IMR-90 (cell line): Measurements from ENCODE around the gene PARP1. TPM values are rescaled to one million over a fixed set of nuclear protein-coding genes. Genes with fewer than 3 reads are reported as not detected.

Experiments used
- ATAC-seq: fragments of 200-7000 bp; cut with Tn5 transposase; 2 replicates; pipeline ENCODE4 v1.9.1; 2020; ENCODE audit warnings: low read depth, mild to moderate bottlenecking, moderate library complexity
- BruUV-seq: library from RNA; stranded (reverse); fragments of 400-500 nt; replicated peaks from 2 replicates; lab custom pipeline; 2021; lab: Mats Ljungman, UMichigan
- CTCF ChIA-PET: fragments of 300-600 bp; formaldehyde crosslinking; extraction: SDS; loops from one replicate; lab custom pipeline; 2021; ENCODE audit warnings: antibody characterized with exemption; lab: Yijun Ruan, JAX
- POLR2A ChIA-PET: fragments of 300-600 bp; sonication (Branson Sonifier 250); formaldehyde crosslinking; loops from one replicate; lab custom pipeline; 2022; ENCODE audit warnings: antibody characterized with exemption; ENCODE audit not compliant: unreplicated experiment; lab: Charles Lee
- DNase-seq: peaks from one replicate; pipeline ENCODE4 v3.0.0; 2013
- H2AFZ ChIP-seq: replicated peaks from 2 replicates; pipeline ENCODE3; 2013; ENCODE audit warnings: low read length, mild to moderate bottlenecking; ENCODE audit not compliant: poor library complexity
- H2AK5ac ChIP-seq: 2 replicates; pipeline ENCODE4 v1.6.1; 2013; ENCODE audit warnings: low read depth, low read length, inconsistent platforms
- H2AK9ac ChIP-seq: replicated peaks from 2 replicates; pipeline ENCODE3; 2013; ENCODE audit warnings: mild to moderate bottlenecking, low read depth, low read length, moderate library complexity; ENCODE audit not compliant: poor library complexity
- H2BK120ac ChIP-seq: 2 replicates; pipeline ENCODE4 v1.6.1; 2013; ENCODE audit warnings: low read depth, low read length, inconsistent platforms
- H2BK15ac ChIP-seq: 3 replicates; pipeline ENCODE4 v1.6.1; 2013; ENCODE audit warnings: low read depth, low read length, inconsistent platforms
- H2BK20ac ChIP-seq: 2 replicates; pipeline ENCODE4 v1.6.1; 2013; ENCODE audit warnings: low read depth, mild to moderate bottlenecking, inconsistent platforms, low read length, moderate library complexity
- H2BK5ac ChIP-seq: 2 replicates; pipeline ENCODE4 v1.6.1; 2013; ENCODE audit warnings: mild to moderate bottlenecking, low read depth, low read length, inconsistent platforms; ENCODE audit not compliant: poor library complexity, severe bottlenecking
- H3K14ac ChIP-seq: replicated peaks from 2 replicates; pipeline ENCODE4 v1.6.1; 2013; ENCODE audit warnings: low read depth, low read length, inconsistent platforms
- H3K18ac ChIP-seq: 2 replicates; pipeline ENCODE4 v1.6.1; 2013; ENCODE audit warnings: low read depth, low read length, control low read depth
- H3K23ac ChIP-seq: 2 replicates; pipeline ENCODE4 v1.6.1; 2013; ENCODE audit warnings: low read depth, low read length, inconsistent platforms
- H3K27ac ChIP-seq: 2 replicates; pipeline ENCODE4 v1.5.1; 2013; ENCODE audit warnings: mild to moderate bottlenecking, control low read depth, low read length; ENCODE audit not compliant: insufficient read depth
- H3K27me3 ChIP-seq: 2 replicates; pipeline ENCODE4 v1.6.1; 2013; ENCODE audit warnings: low read length; ENCODE audit not compliant: control insufficient read depth, insufficient read depth
- H3K36me3 ChIP-seq: 2 replicates; pipeline ENCODE4 v1.6.1; 2013; ENCODE audit warnings: low read length, mixed read lengths; ENCODE audit not compliant: control insufficient read depth, insufficient read depth
- H3K4ac ChIP-seq: 2 replicates; pipeline ENCODE4 v1.6.1; 2013; ENCODE audit warnings: low read depth, low read length, inconsistent platforms
- H3K4me1 ChIP-seq: 2 replicates; pipeline ENCODE4 v1.6.1; 2013; ENCODE audit warnings: low read length, mixed read lengths; ENCODE audit not compliant: control insufficient read depth, insufficient read depth
- H3K4me2 ChIP-seq: 2 replicates; pipeline ENCODE4 v1.6.1; 2013; ENCODE audit warnings: low read depth, mild to moderate bottlenecking, control low read depth, low read length, moderate library complexity
- H3K4me3 ChIP-seq: 2 replicates; pipeline ENCODE4 v1.5.1; 2013; ENCODE audit warnings: low read depth, mild to moderate bottlenecking, control low read depth, low read length, moderate library complexity; ENCODE audit not compliant: insufficient read depth
- H3K56ac ChIP-seq: 2 replicates; pipeline ENCODE4 v1.6.1; 2013; ENCODE audit warnings: low read length, inconsistent platforms; ENCODE audit not compliant: insufficient read depth; ENCODE audit errors: extremely low read depth
- H3K79me1 ChIP-seq, 2 experiments: 2 replicates each; pipeline ENCODE4 v1.6.1; 2013; ENCODE audit warnings: low read length in 2 of 2, inconsistent platforms in 1 of 2, low read depth in 1 of 2
- H3K9ac ChIP-seq: 2 replicates; pipeline ENCODE4 v1.6.1; 2013; ENCODE audit warnings: low read depth, low read length, control low read depth
- H3K9me1 ChIP-seq: 2 replicates; pipeline ENCODE4 v1.6.1; 2013; ENCODE audit warnings: low read length, inconsistent platforms; ENCODE audit not compliant: insufficient read depth
- H3K9me3 ChIP-seq: 2 replicates; pipeline ENCODE4 v1.6.1; 2013; ENCODE audit warnings: low read length; ENCODE audit not compliant: control insufficient read depth, insufficient read depth
- H4K20me1 ChIP-seq: 2 replicates; pipeline ENCODE4 v1.6.1; 2013; ENCODE audit warnings: low read length, inconsistent platforms; ENCODE audit not compliant: insufficient read depth
- H4K5ac ChIP-seq: 2 replicates; pipeline ENCODE4 v1.6.1; 2013; ENCODE audit warnings: mild to moderate bottlenecking, low read depth, low read length, control low read depth
- H4K8ac ChIP-seq, 2 experiments: 2 replicates each; pipeline ENCODE4 v1.6.1; 2013; ENCODE audit warnings: low read depth in 2 of 2, low read length in 2 of 2, control low read depth in 1 of 2, inconsistent platforms in 1 of 2
- H4K91ac ChIP-seq: 2 replicates; pipeline ENCODE4 v1.6.1; 2013; ENCODE audit warnings: low read depth, low read length, inconsistent platforms; ENCODE audit not compliant: insufficient read depth
- BHLHE40 ChIP-seq: fragments of 150-350 bp; IDR thresholded peaks from 2 replicates; pipeline ENCODE4 v1.6.1; 2016; ENCODE audit warnings: mild to moderate bottlenecking, low read depth, low read length
- CEBPB ChIP-seq: IDR thresholded peaks from 2 replicates; pipeline ENCODE4 v1.6.1; 2012; ENCODE audit warnings: low read depth, low read length, improper control_type of control experiment
- CHD1 ChIP-seq: IDR thresholded peaks from 2 replicates; pipeline ENCODE4 v1.6.1; 2012; ENCODE audit warnings: low read depth, low read length, improper control_type of control experiment
- ELK1 ChIP-seq: fragments of 150-350 bp; IDR thresholded peaks from 2 replicates; pipeline ENCODE4 v1.6.1; 2016; ENCODE audit warnings: low read depth, mild to moderate bottlenecking, low read length, moderate library complexity, borderline replicate concordance
- FOS ChIP-seq: fragments of 150-350 bp; IDR thresholded peaks from 2 replicates; pipeline ENCODE4 v1.6.1; 2016; ENCODE audit warnings: low read depth, low read length
- MAFK ChIP-seq: IDR thresholded peaks from 2 replicates; pipeline ENCODE4 v1.6.1; 2012; ENCODE audit warnings: low read depth, low read length, improper control_type of control experiment
- MAZ ChIP-seq: IDR thresholded peaks from 2 replicates; pipeline ENCODE4 v1.6.1; 2012; ENCODE audit warnings: low read depth, mild to moderate bottlenecking, low read length, improper control_type of control experiment, moderate library complexity, borderline replicate concordance
- MXI1 ChIP-seq: IDR thresholded peaks from 2 replicates; pipeline ENCODE4 v1.6.1; 2012; ENCODE audit warnings: low read depth, mild to moderate bottlenecking, low read length, moderate library complexity, borderline replicate concordance
- NFE2L2 ChIP-seq: fragments of 150-350 bp; IDR thresholded peaks from 2 replicates; pipeline ENCODE4 v1.6.1; 2016; ENCODE audit warnings: low read depth, mild to moderate bottlenecking, low read length
- POLR2A ChIP-seq: IDR thresholded peaks from 2 replicates; pipeline ENCODE4 v1.6.1; 2012; ENCODE audit warnings: mild to moderate bottlenecking, low read depth, low read length
- RAD21 ChIP-seq: IDR thresholded peaks from 2 replicates; pipeline ENCODE4 v1.6.1; 2012; ENCODE audit warnings: low read length, improper control_type of control experiment
- RFX5 ChIP-seq: IDR thresholded peaks from 2 replicates; pipeline ENCODE4 v1.8.0; 2012; ENCODE audit warnings: low read depth, mild to moderate bottlenecking, low read length, moderate library complexity
- SMC3 ChIP-seq: fragments of 150-350 bp; IDR thresholded peaks from 2 replicates; pipeline ENCODE4 v1.6.1; 2016; ENCODE audit warnings: low read depth, mild to moderate bottlenecking, antibody characterized with exemption, low read length, moderate library complexity
- USF2 ChIP-seq: fragments of 150-350 bp; IDR thresholded peaks from 2 replicates; pipeline ENCODE4 v1.6.1; 2017; ENCODE audit warnings: mild to moderate bottlenecking, antibody characterized with exemption, low read length, low read depth
- WGBS, 2 experiments: methylation state at CpG; one replicate each; pipeline versions ENCODE4 v1.1.5 to v1.1.7; 2013; ENCODE audit warnings: missing lambda C conversion rate in 2 of 2; ENCODE audit not compliant: insufficient read length in 1 of 2; ENCODE audit errors: extremely low coverage in 2 of 2; 5-methylcytosine and 5-hydroxymethylcytosine counted together
- dilution Hi-C: fragments of 300-500 bp; cut with HindIII; formaldehyde crosslinking; loops from one replicate; pipeline ENCODE4 v1.14.3; 2018; ENCODE audit warnings: low sequenced_read_pairs; ENCODE audit not compliant: unreplicated experiment
- in situ Hi-C: fragments of 300-500 bp; cut with MboI; formaldehyde crosslinking; loops from 3 replicates; pipeline ENCODE4 v1.14.3; 2019; ENCODE audit warnings: low sequenced_read_pairs, inconsistent platforms, mixed read lengths
- intact Hi-C: fragments of 100-400 bp; cut with micrococcal nuclease; formaldehyde crosslinking; loops from 2 replicates; pipeline ENCODE4 v1.10.0; 2022
- polyA plus RNA-seq, 3 experiments: library from polyadenylated mRNA; depleted of rRNA; stranded (reverse); fragments of >200 nt; gene quantifications; 2 replicates each; pipeline ENCODE4 v1.2.3, GENCODE V29; 2012; ENCODE audit warnings: low replicate concordance in 1 of 3
- total RNA-seq: library from RNA; depleted of rRNA; stranded (reverse); fragments of >200 nt; gene quantifications from 2 replicates; pipeline ENCODE4 v1.2.3, GENCODE V29; 2012
- TF ChIP-seq, protein P1 (sequence below): conservative IDR thresholded peaks from 2 replicates; pipeline ENCODE4 v1.5.1; 2012; ENCODE audit warnings: mild to moderate bottlenecking, low read depth, low read length, improper control_type of control experiment

The PARP1 gene
- total and polyA plus RNA-seq, 2 of the 4 experiments (the other 2 are of a cell fraction): 86.5 to 105 TPM

- no peak overlapping the region for H3K56ac ChIP-seq
- no peaks in the 10 kb centered on the region; the same call in 1 of the 2 replicates for H3K4me1 ChIP-seq
- H2AK5ac ChIP-seq: no peak overlapping the region
- no peaks in the 10 kb centered on the region for H3K36me3 ChIP-seq
- no peaks in the 10 kb centered on the region for H3K9me1 ChIP-seq
- H3K4ac ChIP-seq: no peak overlapping the region
- H3K27ac ChIP-seq: no peak overlapping the region
- dilution Hi-C loops: no loop called here
- H3K9ac ChIP-seq: no peak overlapping the region
- H3K4me3 ChIP-seq: no peak overlapping the region
- H2BK120ac ChIP-seq: no peak overlapping the region
- intact Hi-C loops: no loop called here
- no peak overlapping the region for H4K91ac ChIP-seq
- H4K8ac ChIP-seq: no peak overlapping the region
- H2AFZ ChIP-seq: peak overlapping the region; percentile 77
- in situ Hi-C loops: no loop called here
- H3K14ac ChIP-seq: no peak overlapping the region
- TF ChIP-seq MAFK (no peak), BHLHE40 (no peak), RFX5 (no peak), MXI1 (no peak), MAZ (no peak), CHD1 (no peak), ELK1 (no peak), SMC3 (no peak), USF2 (no peak), RAD21 (no peak), NFE2L2 (no peak), POLR2A (no peak), CEBPB (no peak), FOS (no peak)
- TF ChIP-seq, protein P1, sequence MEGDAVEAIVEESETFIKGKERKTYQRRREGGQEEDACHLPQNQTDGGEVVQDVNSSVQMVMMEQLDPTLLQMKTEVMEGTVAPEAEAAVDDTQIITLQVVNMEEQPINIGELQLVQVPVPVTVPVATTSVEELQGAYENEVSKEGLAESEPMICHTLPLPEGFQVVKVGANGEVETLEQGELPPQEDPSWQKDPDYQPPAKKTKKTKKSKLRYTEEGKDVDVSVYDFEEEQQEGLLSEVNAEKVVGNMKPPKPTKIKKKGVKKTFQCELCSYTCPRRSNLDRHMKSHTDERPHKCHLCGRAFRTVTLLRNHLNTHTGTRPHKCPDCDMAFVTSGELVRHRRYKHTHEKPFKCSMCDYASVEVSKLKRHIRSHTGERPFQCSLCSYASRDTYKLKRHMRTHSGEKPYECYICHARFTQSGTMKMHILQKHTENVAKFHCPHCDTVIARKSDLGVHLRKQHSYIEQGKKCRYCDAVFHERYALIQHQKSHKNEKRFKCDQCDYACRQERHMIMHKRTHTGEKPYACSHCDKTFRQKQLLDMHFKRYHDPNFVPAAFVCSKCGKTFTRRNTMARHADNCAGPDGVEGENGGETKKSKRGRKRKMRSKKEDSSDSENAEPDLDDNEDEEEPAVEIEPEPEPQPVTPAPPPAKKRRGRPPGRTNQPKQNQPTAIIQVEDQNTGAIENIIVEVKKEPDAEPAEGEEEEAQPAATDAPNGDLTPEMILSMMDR: no peak
- ATAC-seq: peak; percentile 24; the same call in 1 of the 2 replicates
- H4K20me1 ChIP-seq: no peaks in the 10 kb centered on the region
- no peak overlapping the region for H4K5ac ChIP-seq
- ChIA-PET POLR2A (no interaction called here), CTCF (no interaction called here)
- H3K79me1 ChIP-seq: no peaks in the 10 kb centered on the region
- H2BK20ac ChIP-seq: no peak overlapping the region
- no peak overlapping the region for H2BK5ac ChIP-seq
- DNase-seq: no peak
- no peaks in the 10 kb centered on the region for H3K9me3 ChIP-seq
- no peak overlapping the region for H2BK15ac ChIP-seq
- no peaks in the 10 kb centered on the region for H3K27me3 ChIP-seq
- no peak overlapping the region for H3K18ac ChIP-seq
- H3K23ac ChIP-seq: no peak overlapping the region
- no peak overlapping the region for H3K4me2 ChIP-seq
- no peak overlapping the region for H2AK9ac ChIP-seq
- 60% methylated on average over 3 of the region's 18 CpGs; no CpG with 5 or more reads in 1 of the 2 experiments for WGBS, 2 experiments
- BruUV-seq: no TSS peak
Observed at GRCh38 chr1:226349801-226350518, 57.9 kb downstream of the PARP1 start.
